Activated naive CD4-positive, alpha-beta T cell treated with anti-CD3 and anti-CD28 coated beads, Interleukin-2, amount 50 U/mL, for 24 hours (primary cell): ENCODE measurements around the gene SIN3A.
A peak's percentile ranks its signal among the peaks of the same experiment; 100 is the strongest.

ENCODE experiments used
- H3K27ac Mint-ChIP-seq: one replicate; pipeline ENCODE4 v1.8.0; 2021; ENCODE audit warnings: mild to moderate bottlenecking, mixed read lengths
- H3K27me3 Mint-ChIP-seq: one replicate; pipeline ENCODE4 v1.8.0; 2021; ENCODE audit warnings: mixed read lengths
- H3K36me3 Mint-ChIP-seq: one replicate; pipeline ENCODE4 v1.8.0; 2021; ENCODE audit warnings: mixed read lengths
- H3K4me1 Mint-ChIP-seq: one replicate; pipeline ENCODE4 v1.8.0; 2021; ENCODE audit warnings: mixed read lengths
- H3K4me3 Mint-ChIP-seq: one replicate; pipeline ENCODE4 v1.8.0; 2021; ENCODE audit warnings: mild to moderate bottlenecking, mixed read lengths
- H3K9me3 Mint-ChIP-seq: one replicate; pipeline ENCODE4 v1.8.0; 2021; ENCODE audit warnings: mixed read lengths

Gene SIN3A

DNA sequence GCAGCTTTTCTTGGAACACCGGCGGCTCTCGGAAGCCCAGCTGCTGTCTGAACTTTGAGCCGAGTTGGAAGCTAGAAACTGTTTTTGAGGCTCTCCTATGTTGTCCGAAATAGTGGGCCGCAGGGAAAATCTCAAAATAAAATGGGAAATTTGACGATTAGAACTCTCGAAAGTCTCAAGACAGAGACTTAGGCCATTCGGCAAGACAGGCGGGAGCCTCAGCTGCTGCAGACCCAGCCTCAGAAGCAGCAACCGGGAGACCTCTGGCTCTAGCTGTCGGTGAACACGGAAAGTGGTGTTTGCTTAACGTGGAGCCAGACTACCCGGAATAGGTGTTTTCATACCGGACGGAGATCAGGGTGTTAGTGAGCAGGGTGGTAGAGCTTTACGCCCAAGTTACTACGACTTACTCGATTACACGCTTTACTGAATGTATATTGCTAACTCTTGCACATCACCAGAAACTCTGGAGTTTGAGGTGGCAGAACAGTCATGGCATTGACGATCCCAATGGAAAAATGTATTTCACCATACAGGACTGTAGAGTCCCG, 82.7 kb downstream of the SIN3A start:
- Mint-ChIP-seq H3K27ac (peak overlapping the region; percentile 95), H3K9me3 (no peaks in the 10 kb centered on the region), H3K4me1 (peaks cover 24% of the 10 kb centered on the region), H3K4me3 (peak overlapping the region; percentile 93), H3K36me3 (no peaks in the 10 kb centered on the region), H3K27me3 (no peaks in the 10 kb centered on the region)

DNA sequence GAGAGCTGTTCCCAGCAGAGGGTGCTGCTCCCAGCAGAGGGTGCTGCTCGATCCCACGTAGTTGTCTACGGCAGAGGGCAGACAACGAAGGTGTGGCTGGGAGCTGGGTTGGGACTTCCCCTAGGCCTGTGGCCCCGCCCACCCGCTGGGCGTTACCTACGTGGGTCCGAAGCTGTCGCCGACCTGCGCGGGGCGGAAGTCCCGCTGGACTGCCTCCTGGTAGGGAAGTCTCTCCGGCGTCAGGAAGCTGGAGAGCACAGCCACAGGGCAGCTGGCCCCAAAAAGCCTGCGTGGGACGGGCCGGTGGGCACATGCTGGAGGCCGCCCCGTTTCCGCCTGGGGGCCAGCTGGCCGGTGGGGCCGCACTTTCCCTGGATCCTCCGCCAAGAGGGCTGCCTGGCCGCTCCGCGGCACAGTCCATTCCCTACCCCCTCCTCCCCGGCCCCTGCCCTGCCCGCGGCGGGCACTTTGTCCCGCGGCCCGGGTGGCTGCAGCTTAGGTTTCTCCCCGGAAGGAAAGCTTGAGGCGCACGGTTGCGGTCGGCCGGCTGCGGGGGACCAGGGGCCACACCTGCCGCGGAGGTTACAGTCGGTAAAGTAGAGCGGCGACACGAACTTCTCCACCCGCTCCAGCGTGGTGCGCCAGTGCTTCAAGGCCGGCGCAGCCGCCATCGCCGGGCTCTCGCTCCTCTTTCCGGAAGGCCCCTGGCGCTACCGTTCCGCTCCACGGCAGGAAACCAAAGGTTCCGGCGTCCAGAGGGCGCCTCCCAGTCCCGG, 83.4 kb downstream of the SIN3A start, which contains the start of gene MAN2C1:
TSS of gene MAN2C1 (minus strand) at position 695 of the 776 bp plus-strand sequence. CDS start at position 671, 24 bp downstream.
- H3K36me3 Mint-ChIP-seq, result no peaks in the 10 kb centered on the region
- no peaks in the 10 kb centered on the region for H3K9me3 Mint-ChIP-seq
- H3K27me3 Mint-ChIP-seq, result no peaks in the 10 kb centered on the region
- peak within 1 kb of the TSS; percentile 93 for H3K4me3 Mint-ChIP-seq
- H3K27ac Mint-ChIP-seq, result peak within 1 kb of the TSS; percentile 95
- H3K4me1 Mint-ChIP-seq, result peaks cover 24% of the 10 kb centered on the region

GRCh38 chr15:75367406-75367912, 84.0 kb downstream of the SIN3A start:
- H3K4me3 Mint-ChIP-seq, result peak overlapping the region; percentile 93
- H3K27me3 Mint-ChIP-seq, result no peaks in the 10 kb centered on the region
- peaks cover 24% of the 10 kb centered on the region for H3K4me1 Mint-ChIP-seq
- no peaks in the 10 kb centered on the region for H3K9me3 Mint-ChIP-seq
- no peaks in the 10 kb centered on the region for H3K36me3 Mint-ChIP-seq
- H3K27ac Mint-ChIP-seq, result peak overlapping the region; percentile 53

DNA sequence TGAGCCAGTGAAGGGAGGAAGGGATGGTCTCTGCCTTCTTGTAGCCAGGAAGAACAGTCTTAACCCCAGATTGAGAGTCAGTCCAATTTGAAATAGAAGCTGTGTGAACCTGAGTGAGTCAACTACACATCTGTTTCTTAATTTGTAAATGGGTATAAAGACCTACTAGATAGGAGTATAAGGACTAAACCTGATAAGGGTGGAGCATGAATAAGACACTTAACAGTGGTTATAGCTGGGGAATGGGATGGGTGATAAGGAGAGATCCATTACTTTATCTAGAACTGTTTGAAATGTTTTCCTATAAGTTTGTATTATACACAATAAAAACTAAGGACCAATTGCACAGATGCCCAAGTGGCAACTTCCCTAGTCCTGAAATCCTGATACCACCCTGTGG, 84.5 kb downstream of the SIN3A start:
- Mint-ChIP-seq H3K27me3 (no peaks in the 10 kb centered on the region), H3K9me3 (no peaks in the 10 kb centered on the region), H3K4me3 (peak overlapping the region; percentile 93), H3K4me1 (peaks cover 24% of the 10 kb centered on the region), H3K36me3 (no peaks in the 10 kb centered on the region), H3K27ac (peak overlapping the region; percentile 35)

- Mint-ChIP-seq H3K36me3 (peaks cover 2% of the 10 kb centered on the region), H3K4me3 (no peak overlapping the region), H3K27ac (no peak overlapping the region), H3K9me3 (no peaks in the 10 kb centered on the region), H3K27me3 (no peaks in the 10 kb centered on the region), H3K4me1 (peaks cover 24% of the 10 kb centered on the region)
Measured at GRCh38 chr15:75366163-75366562, 85.3 kb downstream of the SIN3A start.

GRCh38 chr15:75364881-75365280, 86.6 kb downstream of the SIN3A start:
- peaks cover 23% of the 10 kb centered on the region for H3K4me1 Mint-ChIP-seq
- no peaks in the 10 kb centered on the region for H3K27me3 Mint-ChIP-seq
- H3K36me3 Mint-ChIP-seq, result peaks cover 2% of the 10 kb centered on the region
- no peak overlapping the region for H3K4me3 Mint-ChIP-seq
- H3K27ac Mint-ChIP-seq, result no peak overlapping the region
- H3K9me3 Mint-ChIP-seq, result no peaks in the 10 kb centered on the region

GRCh38 chr15:75363786-75364185, 87.7 kb downstream of the SIN3A start:
- Mint-ChIP-seq H3K9me3 (no peaks in the 10 kb centered on the region), H3K4me3 (no peak overlapping the region), H3K4me1 (peaks cover 12% of the 10 kb centered on the region), H3K27me3 (no peaks in the 10 kb centered on the region), H3K36me3 (peaks cover 2% of the 10 kb centered on the region), H3K27ac (no peak overlapping the region)

DNA sequence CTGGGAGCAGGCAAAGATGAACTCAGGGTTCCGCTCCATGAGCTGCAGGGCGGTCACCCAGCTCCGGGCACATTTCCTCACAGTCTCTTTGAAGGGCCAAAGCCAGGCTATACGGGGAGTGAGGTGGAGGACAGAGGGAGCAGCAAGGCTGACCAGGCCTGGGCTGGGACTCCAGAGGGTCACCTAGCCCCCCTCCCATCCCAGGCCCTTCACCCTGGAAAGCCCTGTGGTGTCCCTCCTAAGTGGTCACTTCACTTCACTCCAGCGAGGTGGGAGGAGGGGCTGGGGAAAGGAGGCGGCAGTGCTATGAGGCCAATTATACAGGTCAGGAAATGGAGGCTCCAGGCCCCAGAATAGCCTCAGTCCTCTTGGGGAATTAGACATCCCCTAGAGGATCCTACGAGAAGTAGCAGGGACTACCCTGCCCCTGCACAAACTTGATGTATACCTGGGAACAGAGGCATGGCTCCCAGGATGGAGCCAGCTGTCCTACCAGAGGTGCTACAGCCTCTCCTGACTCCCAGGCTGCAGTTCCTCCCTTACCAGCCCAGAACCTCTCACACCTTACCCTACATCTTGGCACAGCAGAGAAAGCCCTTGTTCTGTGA, 88.7 kb downstream of the SIN3A start:
- Mint-ChIP-seq H3K36me3 (peaks cover 2% of the 10 kb centered on the region), H3K4me1 (peaks cover 9% of the 10 kb centered on the region), H3K4me3 (no peak overlapping the region), H3K27ac (no peak overlapping the region), H3K27me3 (no peaks in the 10 kb centered on the region), H3K9me3 (no peaks in the 10 kb centered on the region)

GRCh38 chr15:75361989-75362641, 89.4 kb downstream of the SIN3A start:
- H3K4me1 Mint-ChIP-seq, result peaks cover 5% of the 10 kb centered on the region

DNA sequence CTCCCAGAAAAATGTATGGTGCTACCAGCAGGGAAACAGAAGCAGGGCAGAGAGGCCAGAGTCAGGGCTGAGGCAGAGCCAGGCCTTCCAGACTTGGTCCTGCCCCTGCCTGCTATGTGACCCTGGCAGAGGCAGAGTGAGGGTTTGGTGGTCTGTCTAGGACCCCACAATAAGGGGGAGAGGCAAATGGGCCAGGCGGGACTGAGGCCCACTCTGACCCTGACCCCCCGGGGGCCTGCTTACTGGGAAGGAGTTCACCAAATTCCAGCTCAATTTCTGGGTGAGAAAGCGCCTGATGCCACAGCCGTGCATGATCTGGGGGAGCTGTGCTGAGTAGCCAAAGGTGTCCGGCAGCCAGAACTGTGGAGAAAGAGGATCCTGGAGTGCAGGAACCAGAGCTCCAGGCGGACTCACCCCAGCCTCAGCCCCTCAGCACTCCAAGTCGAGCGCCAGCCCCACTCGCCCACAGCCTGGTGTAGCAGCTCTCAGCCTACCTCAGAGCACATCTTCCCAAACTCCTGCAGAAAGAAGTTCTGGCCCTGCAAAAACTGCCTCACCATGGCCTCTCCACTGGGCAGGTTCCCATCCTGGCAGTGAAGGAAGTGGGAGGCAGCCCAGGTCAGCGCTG, 90.0 kb downstream of the SIN3A start:
- Mint-ChIP-seq H3K27ac (no peak overlapping the region), H3K4me3 (no peak overlapping the region), H3K4me1 (no peaks in the 10 kb centered on the region)

More at GRCh38 chr15:75361989-75362641, 89.4 kb downstream of the SIN3A start:
- H3K27me3 Mint-ChIP-seq, result no peaks in the 10 kb centered on the region
- peaks cover 2% of the 10 kb centered on the region for H3K36me3 Mint-ChIP-seq
- no peak overlapping the region for H3K27ac Mint-ChIP-seq
- no peaks in the 10 kb centered on the region for H3K9me3 Mint-ChIP-seq
- H3K4me3 Mint-ChIP-seq, result no peak overlapping the region

DNA sequence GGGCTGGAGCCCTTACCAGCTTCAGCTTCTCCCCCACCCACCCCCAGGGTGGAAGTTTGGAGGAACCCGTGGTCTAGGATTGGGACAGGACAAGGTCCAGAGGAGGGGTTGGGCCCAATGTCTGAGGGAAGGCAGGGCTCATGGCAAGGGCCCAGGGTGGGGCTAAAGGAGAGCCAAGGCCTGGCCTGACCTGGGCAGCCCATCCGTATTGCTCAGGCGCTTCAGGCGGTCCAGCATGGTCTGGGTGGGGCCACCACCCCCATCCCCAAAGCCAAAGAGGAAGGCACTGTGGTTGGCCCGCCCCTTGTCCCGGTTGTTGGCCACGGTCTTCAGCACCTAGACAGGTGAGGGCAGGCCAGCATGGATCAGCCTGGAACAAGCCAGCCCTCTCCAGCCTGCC, 90.6 kb downstream of the SIN3A start:
- Mint-ChIP-seq H3K36me3 (peaks cover 2% of the 10 kb centered on the region), H3K4me3 (no peak overlapping the region), H3K27me3 (no peaks in the 10 kb centered on the region), H3K27ac (no peak overlapping the region), H3K4me1 (no peaks in the 10 kb centered on the region), H3K9me3 (no peaks in the 10 kb centered on the region)

More for the DNA sequence above, 90.0 kb downstream of the SIN3A start:
- no peaks in the 10 kb centered on the region for H3K27me3 Mint-ChIP-seq
- H3K36me3 Mint-ChIP-seq, result peaks cover 2% of the 10 kb centered on the region
- H3K9me3 Mint-ChIP-seq, result no peaks in the 10 kb centered on the region

DNA sequence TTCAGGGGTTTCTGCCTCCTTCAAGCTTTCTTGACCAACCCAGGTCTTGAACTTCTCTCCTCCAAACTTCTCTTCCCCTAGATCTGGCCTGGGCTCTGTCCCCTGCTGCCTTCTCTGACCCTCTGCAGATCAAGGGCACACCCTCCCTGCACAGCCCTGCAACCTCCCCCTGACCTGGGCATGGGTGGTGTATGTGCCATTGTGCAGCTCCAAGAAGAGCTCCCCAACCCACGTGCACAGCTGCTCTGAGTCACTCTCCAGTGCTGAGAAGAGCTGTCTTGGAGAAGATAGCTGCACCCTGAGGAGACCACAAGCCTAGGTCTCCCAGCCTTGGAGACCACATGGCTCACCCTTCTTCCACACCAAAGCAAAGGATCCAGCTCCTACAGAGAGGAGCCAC, 91.1 kb downstream of the SIN3A start:
- Mint-ChIP-seq H3K4me1 (no peaks in the 10 kb centered on the region), H3K9me3 (no peaks in the 10 kb centered on the region), H3K27ac (no peak overlapping the region), H3K27me3 (no peaks in the 10 kb centered on the region), H3K36me3 (peaks cover 2% of the 10 kb centered on the region), H3K4me3 (no peak overlapping the region)

DNA sequence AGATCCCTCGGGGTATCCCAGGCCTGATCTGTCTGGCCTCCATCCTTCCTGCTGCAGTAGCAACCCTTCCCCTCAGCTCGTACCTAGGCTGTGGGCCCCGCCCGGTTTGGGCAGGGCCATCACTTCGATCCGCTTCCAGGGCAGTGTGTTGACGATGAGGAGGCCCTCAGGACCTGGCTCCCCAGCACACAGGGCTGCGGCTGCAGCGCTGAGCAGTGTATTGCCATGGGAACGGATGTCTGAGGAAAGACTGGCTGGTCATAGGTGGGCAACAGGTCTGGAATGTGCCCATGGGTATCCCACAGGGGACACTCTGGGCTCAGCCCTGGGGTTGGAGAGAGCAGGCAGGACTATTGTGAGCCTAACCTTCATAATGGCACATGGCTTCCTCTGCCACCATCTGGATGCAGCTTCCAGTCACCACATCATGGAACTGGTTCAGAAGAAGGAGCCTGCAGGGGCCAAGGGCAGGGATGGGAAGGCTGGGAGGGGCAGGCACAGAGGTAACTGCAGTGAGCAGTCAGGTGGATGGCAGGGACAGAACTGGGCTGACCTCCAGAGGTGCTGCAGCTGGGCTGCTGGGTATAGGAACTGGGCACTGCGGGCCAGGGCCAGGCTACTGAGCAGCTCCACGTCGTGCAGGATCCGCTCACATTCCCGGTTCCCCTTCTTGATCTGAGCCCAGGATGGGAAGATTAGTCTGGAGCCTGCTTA, 91.8 kb downstream of the SIN3A start:
- Mint-ChIP-seq H3K4me1 (no peaks in the 10 kb centered on the region), H3K9me3 (no peaks in the 10 kb centered on the region), H3K27me3 (no peaks in the 10 kb centered on the region), H3K27ac (no peak overlapping the region), H3K36me3 (peaks cover 2% of the 10 kb centered on the region), H3K4me3 (no peak overlapping the region)

GRCh38 chr15:75358771-75359536, 92.5 kb downstream of the SIN3A start:
- peaks cover 2% of the 10 kb centered on the region for H3K36me3 Mint-ChIP-seq

More at GRCh38 chr15:75358771-75359536, 92.5 kb downstream of the SIN3A start:
- no peak overlapping the region for H3K4me3 Mint-ChIP-seq
- H3K9me3 Mint-ChIP-seq, result no peaks in the 10 kb centered on the region
- no peaks in the 10 kb centered on the region for H3K4me1 Mint-ChIP-seq
- H3K27ac Mint-ChIP-seq, result no peak overlapping the region
- no peaks in the 10 kb centered on the region for H3K27me3 Mint-ChIP-seq
